Measurements from ENCODE around the gene ZNF234.

Gene ZNF234

DNA sequence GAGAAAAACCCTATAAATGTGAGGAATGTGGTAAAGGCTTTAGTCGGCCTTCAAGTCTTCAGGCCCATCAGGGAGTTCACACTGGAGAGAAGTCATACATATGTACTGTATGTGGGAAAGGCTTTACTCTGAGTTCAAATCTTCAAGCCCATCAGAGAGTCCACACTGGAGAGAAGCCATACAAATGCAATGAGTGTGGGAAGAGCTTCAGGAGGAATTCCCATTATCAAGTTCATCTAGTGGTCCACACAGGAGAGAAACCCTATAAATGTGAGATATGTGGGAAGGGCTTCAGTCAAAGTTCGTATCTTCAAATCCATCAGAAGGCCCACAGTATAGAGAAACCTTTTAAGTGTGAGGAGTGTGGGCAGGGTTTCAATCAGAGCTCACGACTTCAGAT is 35.2 kb downstream of the ZNF234 start:
- H3K9me3 ChIP-seq (replicated peaks in 1 of 2; ENCODE audit: control insufficient read depth in 2 of 2, insufficient read depth in 1 of 2, low read depth in 1 of 2, low read length in 2 of 2): peaks cover 21 to 54% of the 10 kb centered on the region in 2 donors
- WGBS, 2 donors (ENCODE audit: extremely low coverage in 2 of 2, insufficient read length in 2 of 2, insufficient replicate concordance in 1 of 2): no CpG with 5 or more reads among the region's 3 CpGs
- no peak overlapping the region for H3K4ac ChIP-seq (ENCODE audit: low read length)
- H2AK5ac ChIP-seq (ENCODE audit: low read depth, low read length): no peak overlapping the region
- no peak for DNase-seq (ENCODE audit: low spot score)
- H3K27me3 ChIP-seq (ENCODE audit: control insufficient read depth in 3 of 3, insufficient read depth in 3 of 3, low read depth in 1 of 3, low read length in 3 of 3): no peaks in the 10 kb centered on the region
- no peak overlapping the region for H3K4me3 ChIP-seq (ENCODE audit: low read length in 2 of 2)
- H2BK120ac ChIP-seq (ENCODE audit: low read depth, low read length): no peak overlapping the region
- no peaks in the 10 kb centered on the region for H3K4me1 ChIP-seq (ENCODE audit: control insufficient read depth in 2 of 2, insufficient read depth in 1 of 2, low read depth in 1 of 2, low read length in 2 of 2)
- H3K27ac ChIP-seq (replicated peaks; ENCODE audit: low read length): no peak overlapping the region
- no peak overlapping the region for H2BK5ac ChIP-seq (ENCODE audit: low read length)
- H3K14ac ChIP-seq (ENCODE audit: low read length): no peak overlapping the region
- no peak overlapping the region for H4K8ac ChIP-seq (ENCODE audit: low read depth, low read length)
- no peak overlapping the region for H2BK12ac ChIP-seq (ENCODE audit: low read length)
- H4K91ac ChIP-seq (ENCODE audit: low read depth, low read length, poor library complexity): no peak overlapping the region
- no peak overlapping the region for H3K23ac ChIP-seq (ENCODE audit: low read depth, low read length, poor library complexity)
- no peaks in the 10 kb centered on the region for H3K79me1 ChIP-seq (ENCODE audit: low read depth, low read length)
- H3K4me2 ChIP-seq (ENCODE audit: insufficient read depth, low read length, poor library complexity, severe bottlenecking): no peak overlapping the region
- no peak overlapping the region for H3K18ac ChIP-seq (ENCODE audit: low read length)
- H3K9ac ChIP-seq (ENCODE audit: low read depth, low read length, poor library complexity): no peak overlapping the region
- H2AFZ ChIP-seq (ENCODE audit: low read length): no peak overlapping the region
- peaks cover 38 to 67% of the 10 kb centered on the region in 2 donors for H3K36me3 ChIP-seq (replicated peaks in 1 of 2; ENCODE audit: control insufficient read depth in 2 of 2, insufficient read depth in 2 of 2, low read length in 2 of 2)
- H2BK15ac ChIP-seq (ENCODE audit: low read length): no peak overlapping the region

DNA sequence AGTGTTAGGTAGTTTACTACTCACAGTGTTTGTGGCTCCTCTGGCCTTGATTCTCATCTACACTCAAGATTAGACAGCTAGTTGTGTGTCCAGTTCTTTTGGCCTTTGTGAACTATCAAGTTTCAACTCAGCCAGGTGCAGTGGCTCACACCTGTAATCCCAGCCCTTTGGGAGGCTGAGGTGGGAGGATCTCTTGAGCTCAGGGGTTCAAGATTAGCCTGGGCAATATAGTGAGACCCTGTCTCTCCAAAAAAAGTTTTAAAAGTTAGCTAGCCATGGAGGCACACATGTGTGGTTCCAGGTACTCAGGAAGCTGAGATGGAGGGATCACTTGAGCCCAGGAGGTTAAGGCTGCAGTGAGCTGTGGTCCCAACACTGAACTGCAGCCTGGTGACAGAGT is 39.6 kb downstream of the ZNF234 start:
- peaks cover 16 to 24% of the 10 kb centered on the region in 2 donors for H3K9me3 ChIP-seq (replicated peaks in 1 of 2; ENCODE audit: control insufficient read depth in 2 of 2, insufficient read depth in 1 of 2, low read depth in 1 of 2, low read length in 2 of 2)
- H3K36me3 ChIP-seq (replicated peaks in 1 of 2; ENCODE audit: control insufficient read depth in 2 of 2, insufficient read depth in 2 of 2, low read length in 2 of 2): peaks cover 14 to 23% of the 10 kb centered on the region in 2 donors
- H2AK5ac ChIP-seq (ENCODE audit: low read depth, low read length): no peak overlapping the region
- H3K27ac ChIP-seq (replicated peaks; ENCODE audit: low read length): no peak overlapping the region
- no peak overlapping the region for H4K8ac ChIP-seq (ENCODE audit: low read depth, low read length)
- no peak overlapping the region for H3K9ac ChIP-seq (ENCODE audit: low read depth, low read length, poor library complexity)
- no peak overlapping the region for H2BK15ac ChIP-seq (ENCODE audit: low read length)
- H4K91ac ChIP-seq (ENCODE audit: low read depth, low read length, poor library complexity): no peak overlapping the region
- H3K4me2 ChIP-seq (ENCODE audit: insufficient read depth, low read length, poor library complexity, severe bottlenecking): no peak overlapping the region
- H3K14ac ChIP-seq (ENCODE audit: low read length): no peak overlapping the region
- H2BK12ac ChIP-seq (ENCODE audit: low read length): no peak overlapping the region
- no peak for DNase-seq (ENCODE audit: low spot score)
- no peak overlapping the region for H3K18ac ChIP-seq (ENCODE audit: low read length)
- H3K79me1 ChIP-seq (ENCODE audit: low read depth, low read length): no peaks in the 10 kb centered on the region
- H2BK120ac ChIP-seq (ENCODE audit: low read depth, low read length): no peak overlapping the region
- H2BK5ac ChIP-seq (ENCODE audit: low read length): no peak overlapping the region
- H2AFZ ChIP-seq (ENCODE audit: low read length): no peak overlapping the region
- H3K23ac ChIP-seq (ENCODE audit: low read depth, low read length, poor library complexity): no peak overlapping the region
- no peaks in the 10 kb centered on the region for H3K27me3 ChIP-seq (ENCODE audit: control insufficient read depth in 3 of 3, insufficient read depth in 3 of 3, low read depth in 1 of 3, low read length in 3 of 3)
- H3K4ac ChIP-seq (ENCODE audit: low read length): no peak overlapping the region
- no peak overlapping the region for H3K4me3 ChIP-seq (ENCODE audit: low read length in 2 of 2)
- H3K4me1 ChIP-seq (ENCODE audit: control insufficient read depth in 2 of 2, insufficient read depth in 1 of 2, low read depth in 1 of 2, low read length in 2 of 2): no peaks in the 10 kb centered on the region

DNA sequence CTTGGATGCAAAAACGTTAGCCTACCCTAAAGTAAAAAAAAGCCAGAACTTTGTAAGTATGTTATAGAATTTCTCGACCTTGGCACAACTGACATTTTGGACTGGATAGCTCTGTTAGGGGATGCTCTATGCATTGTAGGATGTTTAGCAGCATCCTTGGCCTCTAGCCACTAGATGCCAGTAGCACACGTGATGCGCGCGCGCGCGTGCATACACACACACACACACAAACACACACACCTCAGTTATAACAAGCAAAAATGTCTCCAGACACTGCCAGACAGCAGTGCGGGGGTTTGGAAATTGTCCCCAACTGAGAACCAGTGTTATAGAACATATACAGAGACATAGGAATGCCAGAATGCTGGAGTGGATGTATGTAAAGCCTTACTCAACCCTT is 40.8 kb downstream of the ZNF234 start:
- no peak overlapping the region for H3K4me3 ChIP-seq (ENCODE audit: low read length in 2 of 2)
- no peak overlapping the region for H3K9ac ChIP-seq (ENCODE audit: low read depth, low read length, poor library complexity)
- no CpG with 5 or more reads among the region's 10 CpGs for WGBS, 2 donors (ENCODE audit: extremely low coverage in 2 of 2, insufficient read length in 2 of 2, insufficient replicate concordance in 1 of 2)

DNA sequence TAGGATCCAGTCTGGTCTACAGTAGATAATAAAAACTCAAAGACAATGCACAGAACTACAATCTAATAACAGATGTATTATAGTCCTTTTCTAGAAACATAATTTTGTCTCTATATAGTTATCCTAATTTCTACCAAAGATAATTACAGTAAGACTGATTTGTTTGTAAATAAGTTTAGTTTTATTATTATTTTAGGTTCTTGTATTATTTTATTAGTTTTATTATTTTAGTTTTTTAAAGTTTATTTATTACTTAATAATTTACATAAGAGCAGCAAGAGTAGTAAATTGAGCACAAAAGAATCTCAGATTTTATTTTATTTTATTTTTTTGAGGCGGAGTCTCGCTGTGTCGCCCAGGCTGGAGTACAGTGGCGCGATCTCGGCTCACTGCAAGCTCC is 48.7 kb downstream of the ZNF234 start:
- Histone ChIP-seq H2BK15ac (ENCODE audit: low read length) (no peak overlapping the region), H3K23ac (ENCODE audit: low read depth, low read length, poor library complexity) (no peak overlapping the region), H4K91ac (ENCODE audit: low read depth, low read length, poor library complexity) (no peak overlapping the region), H3K27me3 (ENCODE audit: control insufficient read depth in 3 of 3, insufficient read depth in 3 of 3, low read depth in 1 of 3, low read length in 3 of 3) (no peaks in the 10 kb centered on the region), H2BK12ac (ENCODE audit: low read length) (no peak overlapping the region), H3K79me1 (ENCODE audit: low read depth, low read length) (no peaks in the 10 kb centered on the region), H2AFZ (ENCODE audit: low read length) (no peak overlapping the region), H4K8ac (ENCODE audit: low read depth, low read length) (no peak overlapping the region), H2BK5ac (ENCODE audit: low read length) (no peak overlapping the region), H3K4me3 (ENCODE audit: low read length in 2 of 2) (no peak overlapping the region), H2BK120ac (ENCODE audit: low read depth, low read length) (no peak overlapping the region), H3K18ac (ENCODE audit: low read length) (no peak overlapping the region), H3K36me3 (replicated peaks in 1 of 2; ENCODE audit: control insufficient read depth in 2 of 2, insufficient read depth in 2 of 2, low read length in 2 of 2) (no peaks in the 10 kb centered on the region), H3K27ac (replicated peaks; ENCODE audit: low read length) (no peak overlapping the region), H3K14ac (ENCODE audit: low read length) (no peak overlapping the region), H2AK5ac (ENCODE audit: low read depth, low read length) (no peak overlapping the region), H3K9ac (ENCODE audit: low read depth, low read length, poor library complexity) (no peak overlapping the region), H3K4me2 (ENCODE audit: insufficient read depth, low read length, poor library complexity, severe bottlenecking) (no peak overlapping the region), H3K4me1 (ENCODE audit: control insufficient read depth in 2 of 2, insufficient read depth in 1 of 2, low read depth in 1 of 2, low read length in 2 of 2) (no peaks in the 10 kb centered on the region), H3K4ac (ENCODE audit: low read length) (no peak overlapping the region), H3K9me3 (replicated peaks in 1 of 2; ENCODE audit: control insufficient read depth in 2 of 2, insufficient read depth in 1 of 2, low read depth in 1 of 2, low read length in 2 of 2) (peaks cover 2 to 3% of the 10 kb centered on the region in 2 donors)
- DNase-seq (ENCODE audit: low spot score): no peak
- WGBS, 2 donors (ENCODE audit: extremely low coverage in 2 of 2, insufficient read length in 2 of 2, insufficient replicate concordance in 1 of 2): no CpG with 5 or more reads among the region's 6 CpGs

More for the DNA sequence above, 40.8 kb downstream of the ZNF234 start:
- H2BK5ac ChIP-seq (ENCODE audit: low read length): no peak overlapping the region
- H3K18ac ChIP-seq (ENCODE audit: low read length): no peak overlapping the region
- no peak overlapping the region for H3K14ac ChIP-seq (ENCODE audit: low read length)
- no peaks in the 10 kb centered on the region for H3K27me3 ChIP-seq (ENCODE audit: control insufficient read depth in 3 of 3, insufficient read depth in 3 of 3, low read depth in 1 of 3, low read length in 3 of 3)
- H3K4ac ChIP-seq (ENCODE audit: low read length): no peak overlapping the region
- peaks cover 7 to 12% of the 10 kb centered on the region in 2 donors for H3K9me3 ChIP-seq (replicated peaks in 1 of 2; ENCODE audit: control insufficient read depth in 2 of 2, insufficient read depth in 1 of 2, low read depth in 1 of 2, low read length in 2 of 2)
- H3K4me1 ChIP-seq (ENCODE audit: control insufficient read depth in 2 of 2, insufficient read depth in 1 of 2, low read depth in 1 of 2, low read length in 2 of 2): no peaks in the 10 kb centered on the region
- H3K79me1 ChIP-seq (ENCODE audit: low read depth, low read length): no peaks in the 10 kb centered on the region
- no peak overlapping the region for H2AFZ ChIP-seq (ENCODE audit: low read length)
- DNase-seq (ENCODE audit: low spot score): no peak
- no peak overlapping the region for H4K91ac ChIP-seq (ENCODE audit: low read depth, low read length, poor library complexity)
- no peak overlapping the region for H2BK120ac ChIP-seq (ENCODE audit: low read depth, low read length)
- H3K4me2 ChIP-seq (ENCODE audit: insufficient read depth, low read length, poor library complexity, severe bottlenecking): no peak overlapping the region
- H3K23ac ChIP-seq (ENCODE audit: low read depth, low read length, poor library complexity): no peak overlapping the region
- no peak overlapping the region for H4K8ac ChIP-seq (ENCODE audit: low read depth, low read length)
- no peak overlapping the region for H3K27ac ChIP-seq (replicated peaks; ENCODE audit: low read length)
- H2BK12ac ChIP-seq (ENCODE audit: low read length): no peak overlapping the region
- no peak overlapping the region for H2AK5ac ChIP-seq (ENCODE audit: low read depth, low read length)
- H2BK15ac ChIP-seq (ENCODE audit: low read length): no peak overlapping the region
- H3K36me3 ChIP-seq (replicated peaks in 1 of 2; ENCODE audit: control insufficient read depth in 2 of 2, insufficient read depth in 2 of 2, low read length in 2 of 2): peaks cover 2 to 11% of the 10 kb centered on the region in 2 donors

All from neuronal stem cell (in vitro differentiated cells).